Stimulated activated CD4-positive, alpha-beta T cell treated with anti-CD3 and anti-CD28 coated beads, Interleukin-1b, Interleukin-23, amount 100 ng/mL, for 48 hours (primary cell): ENCODE results near the gene PPIH.
"Not testable (repeated sequence)": the region's sequence is repeated elsewhere in the genome, so short reads cannot be mapped to it uniquely, and the experiment has no call there.

ENCODE experiments used
- DNase-seq: peaks from one replicate; pipeline ENCODE4 v3.0.0-alpha.2; 2020

PPIH gene

GRCh38 chr1:42682739-42683531 is 24.7 kb downstream of the PPIH start:
- DNase-seq, result peak; percentile 67

- peak; percentile 34 for DNase-seq
These were observed 25.9 kb downstream of the PPIH start for GRCh38 chr1:42684139-42684538.

- no peak for DNase-seq
These were observed 28.2 kb downstream of the PPIH start for GRCh38 chr1:42686418-42686817.

- DNase-seq, result no peak
These were observed 31.7 kb downstream of the PPIH start for GRCh38 chr1:42689912-42690311.

- no peak for DNase-seq
These were observed 32.4 kb downstream of the PPIH start for GRCh38 chr1:42690477-42691156.

GRCh38 chr1:42691157-42691498 is 32.9 kb downstream of the PPIH start:
- no peak for DNase-seq

GRCh38 chr1:42692461-42692860 is 34.2 kb downstream of the PPIH start:
- no peak for DNase-seq

- no peak for DNase-seq
These were observed 34.7 kb downstream of the PPIH start for GRCh38 chr1:42692911-42693310.

GRCh38 chr1:42698081-42698813 is 40.0 kb downstream of the PPIH start:
- DNase-seq, result no peak

GRCh38 chr1:42700006-42700405 is 41.8 kb downstream of the PPIH start:
- no peak for DNase-seq

- DNase-seq, result no peak
These were observed 45.8 kb downstream of the PPIH start for GRCh38 chr1:42703888-42704464.

- DNase-seq, result not testable (repeated sequence)
These were observed 54.6 kb downstream of the PPIH start for GRCh38 chr1:42712808-42713207.

GRCh38 chr1:42713293-42713692 is 55.1 kb downstream of the PPIH start:
- DNase-seq, result no peak

- DNase-seq, result not testable (repeated sequence)
These were observed 56.2 kb downstream of the PPIH start for GRCh38 chr1:42714441-42714840.

GRCh38 chr1:42720868-42721267 is 62.6 kb downstream of the PPIH start:
- DNase-seq, result no peak

- DNase-seq, result no peak
These were observed 63.7 kb downstream of the PPIH start for GRCh38 chr1:42721926-42722325.

GRCh38 chr1:42722403-42722802 is 64.2 kb downstream of the PPIH start:
- DNase-seq, result not testable (repeated sequence)

- DNase-seq, result no peak
These were observed 65.3 kb downstream of the PPIH start for GRCh38 chr1:42723511-42723910.

GRCh38 chr1:42725820-42726219 is 67.6 kb downstream of the PPIH start:
- not testable (repeated sequence) for DNase-seq
